ENCODE data around the gene ACADVL.
A peak's percentile ranks its signal among the peaks of the same experiment; 100 is the strongest.

Gene ACADVL

GRCh38 chr17:7215136-7215638, 4.6 kb upstream of the ACADVL start:
- H3K4me3 ChIP-seq (ENCODE audit: low read length): peak overlapping the region; percentile 68
- DNase-seq (ENCODE audit: low read depth): no peak
- TF ChIP-seq CTCF (conservative IDR thresholded peaks at IDR 0.05; ENCODE audit: low read length): no peak

- peak overlapping the region; percentile 72 for H3K4me3 ChIP-seq (ENCODE audit: low read length)
- TF ChIP-seq CTCF (conservative IDR thresholded peaks at IDR 0.05; ENCODE audit: low read length): no peak
- DNase-seq (ENCODE audit: low read depth): no peak
These were observed 4.0 kb upstream of the ACADVL start for GRCh38 chr17:7215652-7216180.

GRCh38 chr17:7216242-7217112, 3.3 kb upstream of the ACADVL start:
- no peak for TF ChIP-seq CTCF (conservative IDR thresholded peaks at IDR 0.05; ENCODE audit: low read length)
- peak overlapping the region; percentile 72 for H3K4me3 ChIP-seq (ENCODE audit: low read length)
- DNase-seq (ENCODE audit: low read depth): no peak

- peak; percentile 75 for DNase-seq (ENCODE audit: low read depth)
- no peak for TF ChIP-seq CTCF (conservative IDR thresholded peaks at IDR 0.05; ENCODE audit: low read length)
- H3K4me3 ChIP-seq (ENCODE audit: low read length): peak overlapping the region; percentile 72
These were observed 2.4 kb upstream of the ACADVL start for GRCh38 chr17:7217113-7217987.

- no peak for DNase-seq (ENCODE audit: low read depth)
- TF ChIP-seq CTCF (conservative IDR thresholded peaks at IDR 0.05; ENCODE audit: low read length): no peak
- peak overlapping the region; percentile 72; the same call in 1 of the 2 replicates for H3K4me3 ChIP-seq (ENCODE audit: low read length)
These were observed 1.6 kb upstream of the ACADVL start for GRCh38 chr17:7218166-7218565.

GRCh38 chr17:7218758-7219157, 980 bp upstream of the ACADVL start:
- no peak for TF ChIP-seq CTCF (conservative IDR thresholded peaks at IDR 0.05; ENCODE audit: low read length)
- H3K4me3 ChIP-seq (ENCODE audit: low read length): no peak overlapping the region
- DNase-seq (ENCODE audit: low read depth): no peak
